K562 (cell line): ENCODE data around the gene FBRS. TPM values are rescaled to one million over a fixed set of nuclear protein-coding genes. Genes with fewer than 3 reads are reported as not detected.

Experiments
- ATAC-seq: fragments of 200-7000 bp; cut with Tn5 transposase; 3 replicates; pipeline ENCODE4 v1.9.1; 2020; ENCODE audit warnings: moderate library complexity
- BruUV-seq: library from RNA; stranded (reverse); fragments of 400-500 nt; replicated peaks from 2 replicates; lab custom pipeline; 2021; lab: Mats Ljungman, UMichigan
- CTCF ChIA-PET: fragments of 300-600 bp; formaldehyde crosslinking; extraction: SDS; loops from one replicate; lab custom pipeline; 2021; ENCODE audit warnings: low intra/inter-chr PET ratio; lab: Yijun Ruan, JAX
- POLR2A ChIA-PET: fragments of 300-600, 350-650 bp; sonication (Branson Sonifier 250); formaldehyde crosslinking; extraction: SDS; loops from one replicate; lab custom pipeline; 2021; ENCODE audit warnings: antibody characterized with exemption, inconsistent platforms; lab: Yijun Ruan, JAX
- DNase-seq, 4 experiments: peaks; one replicate each; pipeline versions ENCODE4 v3.0.0 to v3.0.0-alpha.2; 2011 to 2018; ENCODE audit warnings: low spot score in 3 of 4, mixed read lengths in 3 of 4; ENCODE audit errors: extremely low read depth in 1 of 4
- FAIRE-seq: peaks from 2 replicates; lab custom pipeline; 2011; peaks lifted over from hg19 to GRCh38; lab: Jason Lieb, UNC
- H2AFZ ChIP-seq: 2 replicates; pipeline ENCODE4 v1.6.0; 2011; ENCODE audit warnings: low read depth, low read length, control low read depth, inconsistent platforms
- H3K27ac ChIP-seq: fragments of 200-600 bp; 3 replicates; pipeline ENCODE4 v1.8.0; 2011; ENCODE audit warnings: low read depth, mild to moderate bottlenecking, control low read depth, inconsistent platforms, low read length, moderate library complexity, mixed read lengths; ENCODE audit errors: extremely low read depth
- H3K27me3 ChIP-seq, 2 experiments: fragments of 300-600 bp in 1 of 2; 2 replicates in 1 of 2; 3 replicates in 1 of 2; pipeline versions ENCODE4 v1.6.0 to v1.8.0; 2011; ENCODE audit warnings: inconsistent platforms in 2 of 2, low read length in 2 of 2, mild to moderate bottlenecking in 1 of 2, mixed read lengths in 1 of 2, moderate library complexity in 1 of 2; ENCODE audit not compliant: control insufficient read depth in 2 of 2, insufficient read depth in 2 of 2
- H3K36me3 ChIP-seq: fragments of 300-600 bp; 3 replicates; pipeline ENCODE4 v1.8.0; 2011; ENCODE audit warnings: mild to moderate bottlenecking, low read length, inconsistent platforms; ENCODE audit not compliant: control insufficient read depth, insufficient read depth
- H3K4me1 ChIP-seq, 2 experiments: fragments of 200-600 bp in 1 of 2; replicated peaks in 1 of 2; 2 replicates in 1 of 2; 3 replicates in 1 of 2; pipeline versions ENCODE4 v1.5.1 to v1.8.0; 2011; ENCODE audit warnings: inconsistent platforms in 2 of 2, low read length in 2 of 2, mild to moderate bottlenecking in 1 of 2, mixed read lengths in 1 of 2, moderate library complexity in 1 of 2; ENCODE audit not compliant: control insufficient read depth in 2 of 2, insufficient read depth in 2 of 2
- H3K4me2 ChIP-seq: 2 replicates; pipeline ENCODE4 v1.6.1; 2011; ENCODE audit warnings: low read length, control low read depth, inconsistent platforms, mixed read lengths; ENCODE audit not compliant: insufficient read depth
- H3K4me3 ChIP-seq: fragments of 200-600 bp; sonication (generic), shearing (Covaris generic); 2 replicates; pipeline ENCODE4 v1.5.1; 2016; ENCODE audit warnings: control low read depth, inconsistent platforms
- H3K79me2 ChIP-seq: fragments of 200-600 bp; 3 replicates; pipeline ENCODE4 v1.8.0; 2011; ENCODE audit warnings: low read length, inconsistent platforms; ENCODE audit not compliant: control insufficient read depth, insufficient read depth
- H3K9ac ChIP-seq, 2 experiments: 2 replicates each; pipeline versions ENCODE4 v1.6.0 to v1.6.1; 2011; ENCODE audit warnings: low read depth in 2 of 2, low read length in 2 of 2, control low read depth in 1 of 2, inconsistent platforms in 1 of 2, mild to moderate bottlenecking in 1 of 2, mixed read lengths in 1 of 2; ENCODE audit not compliant: insufficient read depth in 1 of 2
- H3K9me1 ChIP-seq: one replicate; pipeline ENCODE4 v1.6.0; 2011; ENCODE audit warnings: inconsistent platforms, mild to moderate bottlenecking, low read length, moderate library complexity; ENCODE audit not compliant: control insufficient read depth, insufficient read depth
- H3K9me3 ChIP-seq: replicated peaks from 2 replicates; pipeline ENCODE4 v1.5.1; 2011; ENCODE audit warnings: low read depth, low read length, inconsistent platforms; ENCODE audit not compliant: control insufficient read depth, insufficient read depth
- H4K20me1 ChIP-seq: replicated peaks from 2 replicates; pipeline ENCODE4 v1.6.1; 2011; ENCODE audit warnings: low read length, inconsistent platforms, mixed read lengths; ENCODE audit not compliant: control insufficient read depth, insufficient read depth
- CBX2 ChIP-seq: fragments of 200-600 bp; sonication (generic); IDR thresholded peaks from one replicate; pipeline ENCODE4 v1.6.1; 2012; ENCODE audit warnings: mild to moderate bottlenecking, low read length, inconsistent platforms; ENCODE audit not compliant: insufficient read depth, poor library complexity, severe bottlenecking
- FOXK2 ChIP-seq, 2 experiments: fragments of 450-650 bp; IDR thresholded peaks in 1 of 2; conservative IDR thresholded peaks in 1 of 2; 2 replicates each; pipeline ENCODE4 v1.6.1; 2016; ENCODE audit warnings: low read depth in 2 of 2, mild to moderate bottlenecking in 1 of 2
- ZBTB40 ChIP-seq, 2 experiments: fragments of 450-650 bp in 1 of 2; sonication (generic) in 1 of 2; formaldehyde crosslinking in 1 of 2; IDR thresholded peaks; 2 replicates each; pipeline versions ENCODE4 v1.7.1 to v1.9.0; 2016 to 2022; ENCODE audit warnings: inconsistent platforms in 1 of 2, mild to moderate bottlenecking in 1 of 2, missing genetic modification reagents in 1 of 2
- ZNF124 ChIP-seq: sonication (generic); formaldehyde crosslinking; IDR thresholded peaks from 2 replicates; pipeline ENCODE4 v1.8.1; 2022; ENCODE audit warnings: missing genetic modification reagents
- WGBS: fragments of 100-300 bp; shearing (Covaris generic); methylation state at CpG from one replicate; pipeline ENCODE4 v1.1.6; 2016; ENCODE audit warnings: low coverage, mixed read lengths; ENCODE audit not compliant: insufficient coverage; ENCODE audit errors: missing lambda C conversion rate; 5-methylcytosine and 5-hydroxymethylcytosine counted together
- in situ Hi-C: fragments of 300-500 bp; cut with MboI; formaldehyde crosslinking; loops from 4 replicates; pipeline ENCODE4 v1.15.0; 2018; ENCODE audit warnings: inconsistent platforms, mixed read lengths
- intact Hi-C: fragments of 100-400 bp; cut with micrococcal nuclease; formaldehyde crosslinking; loops from 2 replicates; pipeline ENCODE4 v1.14.2; 2022
- polyA plus RNA-seq, 8 experiments: library from polyadenylated mRNA; depleted of rRNA in 4 of 8; stranded (reverse) in 5 of 8; unstranded in 3 of 8; fragments of >200 nt; fragmentation: Nextera tagmentation in 2 of 8; fragmentation: Illumina TruSeq in 1 of 8; extraction: Ambion mirVana in 2 of 8; extraction: Trizol in 1 of 8; gene quantifications; 2 replicates each; pipeline versions ENCODE4 v1.2.1 to v1.2.3, GENCODE V29; 2011 to 2014; ENCODE audit warnings: inconsistent platforms in 1 of 8, missing spikeins in 1 of 8
- total RNA-seq, 7 experiments: library from RNA; depleted of rRNA in 6 of 7; stranded (reverse); fragments of >200 nt in 6 of 7; fragmentation: Illumina TruSeq in 2 of 7; extraction: Trizol in 2 of 7; gene quantifications; 2 replicates each; pipeline versions ENCODE4 v1.2.1 to v1.2.3, GENCODE V29; 2011 to 2021; ENCODE audit warnings: low replicate concordance in 1 of 7
- TF ChIP-seq, protein P1 (sequence below), 2 experiments: fragments of 450-650 bp; IDR thresholded peaks; 2 replicates each; pipeline ENCODE4 v1.6.1; 2018; ENCODE audit warnings: mild to moderate bottlenecking in 2 of 2, low read depth in 1 of 2; ENCODE audit not compliant: partially characterized antibody in 2 of 2

Gene FBRS
- total and polyA plus RNA-seq, 9 of the 15 experiments (the other 6 are each of a cell fraction or from before 2014, with no cell fraction given): 0.32 to 59.5 (median 13.1) TPM

GRCh38 chr16:30665830-30666190, 7.6 kb downstream of the FBRS start:
- no peak overlapping the region for H3K4me2 ChIP-seq
- H3K27me3 ChIP-seq: no peaks in the 10 kb centered on the region
- DNase-seq (peak in 1 of 4 experiments; percentile 3), FAIRE-seq (no peak), ATAC-seq (no peak)
- 89% methylated on average over 4 of the region's 4 CpGs for WGBS
- no peak overlapping the region for H2AFZ ChIP-seq
- ChIA-PET CTCF (no interaction called here), POLR2A (interaction anchor here (0.8 to 2.1 kb wide), 3 partner anchors 12 to 28 kb away, joined by 3 to 5 read pairs (median 3); no protein-coding TSS in a partner anchor)
- peaks cover 5 to 35% of the 10 kb centered on the region in 2 experiments; a peak in 4 of 5 replicates for H3K4me1 ChIP-seq
- no peaks in the 10 kb centered on the region for H3K9me3 ChIP-seq
- intact Hi-C loops (no loop called here), in situ Hi-C loops (no loop called here)
- no TSS peak for BruUV-seq
- H3K36me3 ChIP-seq: peaks cover 96% of the 10 kb centered on the region; the same call in 2 of the 3 replicates
- H3K4me3 ChIP-seq: no peak overlapping the region
- H3K9ac ChIP-seq: no peak overlapping the region
- 0 out of 2 replicates have a peak, but pooled peaks cover 7% of the 10 kb centered on the region for H4K20me1 ChIP-seq
- H3K9me1 ChIP-seq: peaks cover 4% of the 10 kb centered on the region
- no peak overlapping the region for H3K27ac ChIP-seq
- H3K79me2 ChIP-seq: peaks cover 32% of the 10 kb centered on the region
- TF ChIP-seq FOXK2 (conservative IDR thresholded peaks at IDR 0.05 in 1 of 2, IDR thresholded peaks at IDR 0.05 in 1 of 2; ENCODE audit: low read depth in 2 of 2) (no peak), ZNF124 (no peak), CBX2 (no peak), ZBTB40 (IDR thresholded peaks at IDR 0.05) (0 out of 2 replicates have a peak, but pooled peaks have one; percentile 18), ZBTB40 (CRISPR knock-in tag; IDR thresholded peaks at IDR 0.05) (no peak)
- TF ChIP-seq, protein P1, sequence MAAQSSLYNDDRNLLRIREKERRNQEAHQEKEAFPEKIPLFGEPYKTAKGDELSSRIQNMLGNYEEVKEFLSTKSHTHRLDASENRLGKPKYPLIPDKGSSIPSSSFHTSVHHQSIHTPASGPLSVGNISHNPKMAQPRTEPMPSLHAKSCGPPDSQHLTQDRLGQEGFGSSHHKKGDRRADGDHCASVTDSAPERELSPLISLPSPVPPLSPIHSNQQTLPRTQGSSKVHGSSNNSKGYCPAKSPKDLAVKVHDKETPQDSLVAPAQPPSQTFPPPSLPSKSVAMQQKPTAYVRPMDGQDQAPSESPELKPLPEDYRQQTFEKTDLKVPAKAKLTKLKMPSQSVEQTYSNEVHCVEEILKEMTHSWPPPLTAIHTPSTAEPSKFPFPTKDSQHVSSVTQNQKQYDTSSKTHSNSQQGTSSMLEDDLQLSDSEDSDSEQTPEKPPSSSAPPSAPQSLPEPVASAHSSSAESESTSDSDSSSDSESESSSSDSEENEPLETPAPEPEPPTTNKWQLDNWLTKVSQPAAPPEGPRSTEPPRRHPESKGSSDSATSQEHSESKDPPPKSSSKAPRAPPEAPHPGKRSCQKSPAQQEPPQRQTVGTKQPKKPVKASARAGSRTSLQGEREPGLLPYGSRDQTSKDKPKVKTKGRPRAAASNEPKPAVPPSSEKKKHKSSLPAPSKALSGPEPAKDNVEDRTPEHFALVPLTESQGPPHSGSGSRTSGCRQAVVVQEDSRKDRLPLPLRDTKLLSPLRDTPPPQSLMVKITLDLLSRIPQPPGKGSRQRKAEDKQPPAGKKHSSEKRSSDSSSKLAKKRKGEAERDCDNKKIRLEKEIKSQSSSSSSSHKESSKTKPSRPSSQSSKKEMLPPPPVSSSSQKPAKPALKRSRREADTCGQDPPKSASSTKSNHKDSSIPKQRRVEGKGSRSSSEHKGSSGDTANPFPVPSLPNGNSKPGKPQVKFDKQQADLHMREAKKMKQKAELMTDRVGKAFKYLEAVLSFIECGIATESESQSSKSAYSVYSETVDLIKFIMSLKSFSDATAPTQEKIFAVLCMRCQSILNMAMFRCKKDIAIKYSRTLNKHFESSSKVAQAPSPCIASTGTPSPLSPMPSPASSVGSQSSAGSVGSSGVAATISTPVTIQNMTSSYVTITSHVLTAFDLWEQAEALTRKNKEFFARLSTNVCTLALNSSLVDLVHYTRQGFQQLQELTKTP (IDR thresholded peaks at IDR 0.05; ENCODE audit: low read depth in 1 of 2, partially characterized antibody in 2 of 2): no peak
